ENCODE data around the gene SLC26A11. TPM values are rescaled to one million over a fixed set of nuclear protein-coding genes. Genes with fewer than 3 reads are reported as not detected.
"Not testable (repeated sequence)": the region's sequence is repeated elsewhere in the genome, so short reads cannot be mapped to it uniquely, and the experiment has no call there.

Gene SLC26A11
- total and polyA plus RNA-seq, 2 donors (not counting 1 experiment from before 2014, with no cell fraction given) = 10.1 to 31.4 TPM

DNA sequence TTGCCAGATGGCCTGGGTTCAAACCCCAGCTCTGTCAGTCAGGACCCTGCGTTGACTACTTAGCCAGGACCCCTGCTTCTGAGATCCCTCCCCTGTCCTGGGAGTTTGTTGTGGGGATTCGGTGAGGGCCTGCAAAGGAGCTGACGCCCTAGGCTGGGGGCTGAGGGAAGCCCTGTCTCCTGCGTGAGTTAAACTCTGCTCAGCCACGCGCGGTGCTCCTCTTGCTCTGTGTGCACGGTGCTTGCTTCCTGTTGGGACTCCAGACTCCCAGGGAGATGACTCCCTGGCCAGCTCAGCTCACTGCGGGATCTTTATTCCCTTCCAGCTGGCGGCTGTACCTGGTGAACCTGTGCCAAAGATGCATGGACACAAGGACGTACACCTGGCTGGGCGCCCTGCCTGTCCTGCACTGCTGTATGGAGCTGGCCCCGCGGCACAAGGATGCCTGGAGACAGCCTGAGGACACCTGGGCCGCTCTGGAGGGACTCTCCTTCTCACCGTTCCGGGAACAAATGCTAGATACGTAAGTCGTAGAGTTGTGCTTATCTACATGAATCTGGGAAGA, 77.9 kb downstream of the SLC26A11 start:
- no peak overlapping the region for H3K9ac ChIP-seq (ENCODE audit: low read length)
- Mint-ChIP-seq H3K27ac (no peak overlapping the region), H3K4me3 (no peak overlapping the region), H3K27me3 (no peaks in the 10 kb centered on the region), H3K9me3 (ENCODE audit: insufficient read depth) (no peaks in the 10 kb centered on the region), H3K4me1 (no peaks in the 10 kb centered on the region)
- H3K9me3 ChIP-seq (ENCODE audit: control extremely low read depth in 1 of 3, control insufficient read depth in 2 of 3, insufficient read depth in 1 of 3, low read length in 2 of 3) = peaks cover 3 to 10% (median 6%) of the 10 kb centered on the region in 3 donors
- no peaks in the 10 kb centered on the region for H3K27me3 ChIP-seq (replicated peaks in 1 of 4; ENCODE audit: control extremely low read depth in 1 of 4, control insufficient read depth in 3 of 4, insufficient read depth in 4 of 4, low read length in 3 of 4)
- ChIA-PET POLR2A (interaction anchor here (1.2 kb wide), 1 partner anchor 37 kb away, joined by 4 read pairs; the partner anchor contains the start of gene RNF213), CTCF (no interaction called here)
- WGBS (ENCODE audit: insufficient coverage) = 94% methylated on average over 19 of the region's 19 CpGs
- no peak overlapping the region for H3K27ac ChIP-seq (ENCODE audit: low read length in 2 of 2)
- no peak overlapping the region for H2AFZ ChIP-seq (ENCODE audit: insufficient read depth, low read depth, low read length, poor library complexity, severe bottlenecking)
- no peak for TF ChIP-seq CTCF (IDR thresholded peaks at IDR 0.05)
- TF ChIP-seq EZH2 (IDR thresholded peaks at IDR 0.05; ENCODE audit: borderline replicate concordance, insufficient read depth, low read depth, low read length, poor library complexity, severe bottlenecking) = no peak
- no peak for DNase-seq
- ATAC-seq (ENCODE audit: low read depth) = no peak
- H3K79me2 ChIP-seq (ENCODE audit: control insufficient read depth, insufficient read depth, low read length) = peaks cover 24% of the 10 kb centered on the region
- intact Hi-C loops (cut with micrococcal nuclease) = no loop called here
- H3K4me1 ChIP-seq (ENCODE audit: control insufficient read depth in 2 of 2, insufficient read depth in 2 of 2, low read length in 2 of 2) = no peaks in the 10 kb centered on the region
- peaks cover 24 to 89% of the 10 kb centered on the region in 2 experiments for H3K36me3 ChIP-seq (replicated peaks in 1 of 2; ENCODE audit: control extremely low read depth in 1 of 2, control insufficient read depth in 1 of 2, extremely low read depth in 1 of 2, insufficient read depth in 2 of 2, low read length in 1 of 2)
- H4K20me1 ChIP-seq (ENCODE audit: control insufficient read depth, insufficient read depth, low read length, poor library complexity, severe bottlenecking) = peaks cover 27% of the 10 kb centered on the region
- no peak overlapping the region for H3K4me3 ChIP-seq (ENCODE audit: control extremely low read depth in 1 of 5, extremely low read depth in 1 of 5, insufficient read depth in 1 of 5, low read depth in 2 of 5, low read length in 4 of 5)
- H3K4me2 ChIP-seq (replicated peaks; ENCODE audit: low read depth, low read length, poor library complexity, severe bottlenecking) = no peak overlapping the region

DNA sequence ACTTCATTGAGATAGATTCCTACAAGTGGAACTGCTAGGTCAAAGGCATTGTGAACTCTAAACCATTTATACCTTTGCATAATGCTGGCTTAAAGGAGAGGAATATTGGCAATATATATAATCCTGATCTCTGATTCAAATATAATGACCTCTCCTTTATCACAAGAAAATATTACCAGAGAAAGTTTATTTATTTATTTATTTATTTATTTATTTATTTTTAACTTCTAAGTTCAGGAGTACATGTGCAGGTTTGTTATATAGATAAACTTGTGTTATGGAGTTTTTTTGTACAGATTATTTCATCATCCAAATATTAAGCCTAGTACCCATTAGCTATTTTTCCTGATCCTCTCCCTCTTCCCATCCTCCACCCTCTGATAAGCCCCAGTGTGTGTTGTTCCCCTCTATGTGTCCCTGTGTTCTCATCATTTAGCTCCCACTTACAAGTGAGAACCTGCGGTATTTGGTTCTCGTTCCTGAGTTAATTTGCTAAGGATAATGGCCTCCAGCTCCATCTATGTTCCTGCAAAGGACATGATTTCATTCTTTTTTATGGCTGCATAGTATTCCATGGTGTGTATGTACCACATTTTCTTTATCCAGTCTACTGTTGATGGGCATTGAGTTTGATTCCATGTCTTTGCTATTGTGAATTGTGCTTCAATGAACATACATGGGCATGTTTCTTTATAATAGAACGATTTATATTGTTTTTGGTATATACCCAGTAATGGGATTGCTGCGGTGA, 79.3 kb downstream of the SLC26A11 start:
- CTCF ChIA-PET; H3K4me2 ChIP-seq (replicated peaks; ENCODE audit: low read depth, low read length, poor library complexity, severe bottlenecking); H3K4me1 Mint-ChIP-seq; H3K27ac Mint-ChIP-seq; H3K27me3 Mint-ChIP-seq; H3K27me3 ChIP-seq (replicated peaks in 1 of 4; ENCODE audit: control extremely low read depth in 1 of 4, control insufficient read depth in 3 of 4, insufficient read depth in 4 of 4, low read length in 3 of 4); intact Hi-C loops (cut with micrococcal nuclease); POLR2A ChIA-PET; H3K27ac ChIP-seq (ENCODE audit: low read length in 2 of 2); H3K9me3 Mint-ChIP-seq (ENCODE audit: insufficient read depth); H2AFZ ChIP-seq (ENCODE audit: insufficient read depth, low read depth, low read length, poor library complexity, severe bottlenecking); H3K4me3 Mint-ChIP-seq; DNase-seq; H3K4me3 ChIP-seq (ENCODE audit: control extremely low read depth in 1 of 5, extremely low read depth in 1 of 5, insufficient read depth in 1 of 5, low read depth in 2 of 5, low read length in 4 of 5); H3K4me1 ChIP-seq (ENCODE audit: control insufficient read depth in 2 of 2, insufficient read depth in 2 of 2, low read length in 2 of 2); ATAC-seq (ENCODE audit: low read depth); H3K9ac ChIP-seq (ENCODE audit: low read length): not testable (repeated sequence)
- Histone ChIP-seq H4K20me1 (ENCODE audit: control insufficient read depth, insufficient read depth, low read length, poor library complexity, severe bottlenecking) (peaks cover 22% of the 10 kb centered on the region), H3K9me3 (ENCODE audit: control extremely low read depth in 1 of 3, control insufficient read depth in 2 of 3, insufficient read depth in 1 of 3, low read length in 2 of 3) (peaks cover 9 to 24% (median 11%) of the 10 kb centered on the region in 3 donors), H3K36me3 (replicated peaks in 1 of 2; ENCODE audit: control extremely low read depth in 1 of 2, control insufficient read depth in 1 of 2, extremely low read depth in 1 of 2, insufficient read depth in 2 of 2, low read length in 1 of 2) (peaks cover 24 to 89% of the 10 kb centered on the region in 2 experiments), H3K79me2 (ENCODE audit: control insufficient read depth, insufficient read depth, low read length) (peaks cover 18% of the 10 kb centered on the region)
- no CpG with 5 or more reads among the region's 4 CpGs for WGBS (ENCODE audit: insufficient coverage)

GRCh38 chr17:80300756-80301155, 80.5 kb downstream of the SLC26A11 start:
- H3K9ac ChIP-seq (ENCODE audit: low read length); H3K27me3 ChIP-seq (replicated peaks in 1 of 4; ENCODE audit: control extremely low read depth in 1 of 4, control insufficient read depth in 3 of 4, insufficient read depth in 4 of 4, low read length in 3 of 4); H3K4me1 ChIP-seq (ENCODE audit: control insufficient read depth in 2 of 2, insufficient read depth in 2 of 2, low read length in 2 of 2); H3K27ac ChIP-seq (ENCODE audit: low read length in 2 of 2); H3K27ac Mint-ChIP-seq; ATAC-seq (ENCODE audit: low read depth); H2AFZ ChIP-seq (ENCODE audit: insufficient read depth, low read depth, low read length, poor library complexity, severe bottlenecking); H3K4me2 ChIP-seq (replicated peaks; ENCODE audit: low read depth, low read length, poor library complexity, severe bottlenecking); POLR2A ChIA-PET; H3K27me3 Mint-ChIP-seq; H3K9me3 Mint-ChIP-seq (ENCODE audit: insufficient read depth); H3K4me3 ChIP-seq (ENCODE audit: control extremely low read depth in 1 of 5, extremely low read depth in 1 of 5, insufficient read depth in 1 of 5, low read depth in 2 of 5, low read length in 4 of 5); DNase-seq; intact Hi-C loops (cut with micrococcal nuclease); H3K4me1 Mint-ChIP-seq; H3K4me3 Mint-ChIP-seq: not testable (repeated sequence)
- CTCF ChIA-PET = interaction anchor here (1.3 to 1.5 kb wide), 2 partner anchors 37 to 105 kb away, joined by 3 to 4 read pairs; no protein-coding TSS in a partner anchor
- H3K79me2 ChIP-seq (ENCODE audit: control insufficient read depth, insufficient read depth, low read length) = peaks cover 15% of the 10 kb centered on the region
- 100% methylated on average over 2 of the region's 2 CpGs for WGBS (ENCODE audit: insufficient coverage)
- peaks cover 9 to 26% (median 11%) of the 10 kb centered on the region in 3 donors for H3K9me3 ChIP-seq (ENCODE audit: control extremely low read depth in 1 of 3, control insufficient read depth in 2 of 3, insufficient read depth in 1 of 3, low read length in 2 of 3)
- peaks cover 16% of the 10 kb centered on the region for H4K20me1 ChIP-seq (ENCODE audit: control insufficient read depth, insufficient read depth, low read length, poor library complexity, severe bottlenecking)
- peaks cover 26 to 84% of the 10 kb centered on the region in 2 experiments for H3K36me3 ChIP-seq (replicated peaks in 1 of 2; ENCODE audit: control extremely low read depth in 1 of 2, control insufficient read depth in 1 of 2, extremely low read depth in 1 of 2, insufficient read depth in 2 of 2, low read length in 1 of 2)
